ENCODE results near the gene CNIH3.
"Not testable (repeated sequence)": the region's sequence is repeated elsewhere in the genome, so short reads cannot be mapped to it uniquely, and the experiment has no call there.

Gene CNIH3

GRCh38 chr1:224615861-224616755 lies at the start of gene CNIH3:
Gene CNIH3 (plus strand): TSS chr1:224616317. CDS start chr1:224617175, 858 bp downstream.
- Histone ChIP-seq H3K36me3 (ENCODE audit: control insufficient read depth, insufficient read depth, low read length) (no peaks in the 10 kb centered on the region), H3K9me3 (ENCODE audit: control insufficient read depth, low read length) (no peaks in the 10 kb centered on the region), H3K4me3 (ENCODE audit: low read depth, low read length) (peak within 1 kb of the TSS; percentile 52), H3K79me2 (no peaks in the 10 kb centered on the region), H3K27ac (no peak within 1 kb of the TSS), H2AFZ (peak within 1 kb of the TSS; percentile 22), H3K4me2 (ENCODE audit: low read length) (peak within 1 kb of the TSS; percentile 73), H3K4me1 (no peaks in the 10 kb centered on the region), H3K27me3 (ENCODE audit: control insufficient read depth, insufficient read depth, low read length) (no peaks in the 10 kb centered on the region), H3K9ac (no peak within 1 kb of the TSS)
- TF ChIP-seq CTCF (IDR thresholded peaks at IDR 0.05), result no peak

DNA sequence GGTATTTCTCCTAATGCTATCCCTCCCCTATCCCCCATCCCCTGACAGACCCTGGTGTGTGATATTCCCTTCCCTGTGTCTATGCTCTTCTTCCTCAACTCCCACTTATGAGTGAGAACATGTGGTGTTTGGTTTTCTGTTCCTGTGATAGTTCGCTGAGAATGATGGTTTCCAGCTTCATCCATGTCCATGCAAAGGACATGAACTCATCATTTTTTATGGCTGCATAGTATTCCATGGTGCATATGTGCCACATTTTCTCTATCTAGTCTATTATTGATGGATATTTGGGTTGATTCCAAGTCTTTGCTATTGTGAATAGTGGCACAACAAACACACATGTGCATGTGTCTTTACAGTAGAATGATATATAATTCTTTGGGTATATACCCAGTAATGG lies 49.6 kb upstream of the CNIH3 start:
- H3K27ac ChIP-seq; H3K4me1 ChIP-seq; H3K9me3 ChIP-seq (ENCODE audit: control insufficient read depth, low read length); H3K36me3 ChIP-seq (ENCODE audit: control insufficient read depth, insufficient read depth, low read length); H3K27me3 ChIP-seq (ENCODE audit: control insufficient read depth, insufficient read depth, low read length); H3K9ac ChIP-seq; H3K4me2 ChIP-seq (ENCODE audit: low read length); H3K4me3 ChIP-seq (ENCODE audit: low read depth, low read length); H2AFZ ChIP-seq; H3K79me2 ChIP-seq: not testable (repeated sequence)

GRCh38 chr1:224569276-224569675 lies 46.8 kb upstream of the CNIH3 start:
- no peak overlapping the region for H3K9ac ChIP-seq
- H3K36me3 ChIP-seq (ENCODE audit: control insufficient read depth, insufficient read depth, low read length), result no peaks in the 10 kb centered on the region
- H3K4me1 ChIP-seq, result no peaks in the 10 kb centered on the region
- H3K4me3 ChIP-seq (ENCODE audit: low read depth, low read length), result no peak overlapping the region
- H3K9me3 ChIP-seq (ENCODE audit: control insufficient read depth, low read length), result no peaks in the 10 kb centered on the region
- H3K79me2 ChIP-seq, result no peaks in the 10 kb centered on the region
- no peak for TF ChIP-seq CTCF (IDR thresholded peaks at IDR 0.05)
- H3K27me3 ChIP-seq (ENCODE audit: control insufficient read depth, insufficient read depth, low read length), result no peaks in the 10 kb centered on the region
- H2AFZ ChIP-seq, result no peak overlapping the region
- no peak overlapping the region for H3K4me2 ChIP-seq (ENCODE audit: low read length)
- no peak overlapping the region for H3K27ac ChIP-seq

- not testable (repeated sequence) for H3K4me1 ChIP-seq; H3K36me3 ChIP-seq (ENCODE audit: control insufficient read depth, insufficient read depth, low read length); H2AFZ ChIP-seq; H3K9me3 ChIP-seq (ENCODE audit: control insufficient read depth, low read length); H3K79me2 ChIP-seq; H3K4me2 ChIP-seq (ENCODE audit: low read length); H3K9ac ChIP-seq; H3K27ac ChIP-seq; H3K4me3 ChIP-seq (ENCODE audit: low read depth, low read length); H3K27me3 ChIP-seq (ENCODE audit: control insufficient read depth, insufficient read depth, low read length)
These were observed 44.1 kb upstream of the CNIH3 start for GRCh38 chr1:224571975-224572374.

DNA sequence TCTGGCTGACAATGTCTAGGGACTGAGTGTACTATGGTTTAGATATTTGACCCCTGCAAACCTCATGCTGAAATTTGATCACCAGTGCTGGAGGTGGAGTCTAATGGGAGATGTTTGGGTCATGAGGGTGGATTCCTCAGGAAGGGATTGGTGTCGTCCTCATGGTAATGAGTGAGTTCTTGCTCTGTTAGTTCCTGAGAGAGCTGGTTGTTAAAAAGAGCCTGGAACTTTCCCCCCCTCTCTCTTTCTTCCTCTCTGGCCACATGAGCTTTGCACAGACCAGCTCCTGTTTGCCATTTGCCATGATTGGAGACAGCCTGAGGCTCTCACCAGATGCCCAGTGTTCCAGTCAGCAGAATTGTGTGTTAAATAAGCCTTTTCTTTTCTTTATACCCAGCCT lies 36.6 kb upstream of the CNIH3 start:
- no peaks in the 10 kb centered on the region for H3K79me2 ChIP-seq
- H2AFZ ChIP-seq, result no peak overlapping the region
- no peak overlapping the region for H3K4me2 ChIP-seq (ENCODE audit: low read length)
- no peak for TF ChIP-seq CTCF (IDR thresholded peaks at IDR 0.05)
- no peaks in the 10 kb centered on the region for H3K4me1 ChIP-seq
- H3K9ac ChIP-seq, result no peak overlapping the region
- no peaks in the 10 kb centered on the region for H3K9me3 ChIP-seq (ENCODE audit: control insufficient read depth, low read length)
- no peaks in the 10 kb centered on the region for H3K27me3 ChIP-seq (ENCODE audit: control insufficient read depth, insufficient read depth, low read length)
- no peaks in the 10 kb centered on the region for H3K36me3 ChIP-seq (ENCODE audit: control insufficient read depth, insufficient read depth, low read length)
- H3K27ac ChIP-seq, result no peak overlapping the region
- no peak overlapping the region for H3K4me3 ChIP-seq (ENCODE audit: low read depth, low read length)

Data from parathyroid adenoma (tissue), 2 donors.